MCF 10A (cell line): ENCODE results near the gene ATXN7L1. TPM values are rescaled to one million over a fixed set of nuclear protein-coding genes. Genes with fewer than 3 reads are reported as not detected.

ENCODE experiments used
- BruUV-seq: library from RNA; stranded (reverse); fragments of 400-500 nt; replicated peaks from 2 replicates; lab custom pipeline; 2021; lab: Mats Ljungman, UMichigan
- CTCF ChIA-PET: fragments of 300-600 bp; sonication (Branson Sonifier 250); formaldehyde crosslinking; extraction: SDS; loops from one replicate; lab custom pipeline; 2021; ENCODE audit warnings: antibody characterized with exemption, inconsistent platforms; lab: Yijun Ruan, JAX
- POLR2A ChIA-PET: fragments of 300-600, 350-650 bp; sonication (Branson Sonifier 250); formaldehyde crosslinking; extraction: SDS; loops from one replicate; lab custom pipeline; 2020; ENCODE audit warnings: antibody characterized with exemption, inconsistent platforms; lab: Yijun Ruan, JAX
- DNase-seq: peaks from one replicate; pipeline ENCODE4 v3.0.0-alpha.2; 2018; ENCODE audit not compliant: unreplicated experiment
- H3K27ac Mint-ChIP-seq: one replicate; pipeline ENCODE4 v1.8.0; 2022; ENCODE audit warnings: mild to moderate bottlenecking, low read depth, mixed read lengths; ENCODE audit not compliant: unreplicated experiment
- H3K27me3 Mint-ChIP-seq: one replicate; pipeline ENCODE4 v1.8.0; 2022; ENCODE audit warnings: mixed read lengths; ENCODE audit not compliant: insufficient read depth, unreplicated experiment
- H3K36me3 Mint-ChIP-seq: one replicate; pipeline ENCODE4 v1.8.0; 2022; ENCODE audit warnings: mild to moderate bottlenecking, moderate library complexity, mixed read lengths; ENCODE audit not compliant: insufficient read depth, unreplicated experiment
- H3K4me1 Mint-ChIP-seq: one replicate; pipeline ENCODE4 v1.8.0; 2022; ENCODE audit warnings: mixed read lengths; ENCODE audit not compliant: insufficient read depth, unreplicated experiment
- H3K4me3 Mint-ChIP-seq: one replicate; pipeline ENCODE4 v1.8.0; 2022; ENCODE audit warnings: mild to moderate bottlenecking, moderate library complexity, mixed read lengths; ENCODE audit not compliant: unreplicated experiment
- H3K9me3 Mint-ChIP-seq: one replicate; pipeline ENCODE4 v1.8.0; 2022; ENCODE audit warnings: mixed read lengths; ENCODE audit not compliant: unreplicated experiment
- intact Hi-C: fragments of 100-400 bp; cut with micrococcal nuclease; formaldehyde crosslinking; loops from 2 replicates; pipeline ENCODE4 v1.14.1; 2022
- total RNA-seq: library from RNA; stranded (reverse); gene quantifications from 2 replicates; pipeline ENCODE4 v1.2.3, GENCODE V29; 2022
- TF ChIP-seq, protein P1 (sequence below): fragments of 200-600 bp; IDR thresholded peaks from one replicate; pipeline ENCODE4 v1.8.0; 2022; ENCODE audit warnings: antibody characterized with exemption, mild to moderate bottlenecking; ENCODE audit not compliant: unreplicated experiment

Gene ATXN7L1
- total RNA-seq, 1 experiment from 2014 or later: 10.0 TPM

DNA sequence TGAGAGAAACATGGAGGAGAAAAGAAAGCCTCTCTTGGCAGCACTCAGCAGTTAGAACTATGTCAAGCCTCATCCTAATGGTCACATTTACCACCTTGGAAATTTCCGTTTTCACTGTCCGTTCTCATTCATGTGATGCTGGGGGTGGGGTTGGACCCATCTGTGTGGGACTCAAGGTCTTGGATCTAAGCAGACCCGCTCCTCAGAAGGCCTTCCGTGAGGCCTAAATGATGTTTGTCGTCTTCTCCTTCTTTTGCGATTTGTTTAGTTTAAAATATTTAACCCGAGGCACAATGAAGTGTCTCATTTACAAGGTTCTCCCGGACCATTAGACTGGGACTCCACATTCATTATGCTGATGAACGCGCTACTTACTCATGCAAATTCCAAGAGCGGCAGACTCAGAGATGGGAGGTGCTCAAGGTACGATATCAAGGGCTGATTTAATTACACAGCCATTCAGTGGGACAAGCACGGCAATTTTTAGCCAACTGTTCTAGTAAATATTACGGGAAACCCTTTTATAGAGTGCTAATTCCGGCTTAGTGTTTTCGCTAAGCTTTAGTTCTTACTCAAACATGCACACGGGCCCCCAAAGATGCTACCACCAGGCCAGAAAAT lies 186.0 kb downstream of the ATXN7L1 start:
- intact Hi-C loops: no loop called here
- H3K4me3 Mint-ChIP-seq: no peak overlapping the region
- ChIA-PET CTCF (no interaction called here), POLR2A (no interaction called here)
- TF ChIP-seq, protein P1, sequence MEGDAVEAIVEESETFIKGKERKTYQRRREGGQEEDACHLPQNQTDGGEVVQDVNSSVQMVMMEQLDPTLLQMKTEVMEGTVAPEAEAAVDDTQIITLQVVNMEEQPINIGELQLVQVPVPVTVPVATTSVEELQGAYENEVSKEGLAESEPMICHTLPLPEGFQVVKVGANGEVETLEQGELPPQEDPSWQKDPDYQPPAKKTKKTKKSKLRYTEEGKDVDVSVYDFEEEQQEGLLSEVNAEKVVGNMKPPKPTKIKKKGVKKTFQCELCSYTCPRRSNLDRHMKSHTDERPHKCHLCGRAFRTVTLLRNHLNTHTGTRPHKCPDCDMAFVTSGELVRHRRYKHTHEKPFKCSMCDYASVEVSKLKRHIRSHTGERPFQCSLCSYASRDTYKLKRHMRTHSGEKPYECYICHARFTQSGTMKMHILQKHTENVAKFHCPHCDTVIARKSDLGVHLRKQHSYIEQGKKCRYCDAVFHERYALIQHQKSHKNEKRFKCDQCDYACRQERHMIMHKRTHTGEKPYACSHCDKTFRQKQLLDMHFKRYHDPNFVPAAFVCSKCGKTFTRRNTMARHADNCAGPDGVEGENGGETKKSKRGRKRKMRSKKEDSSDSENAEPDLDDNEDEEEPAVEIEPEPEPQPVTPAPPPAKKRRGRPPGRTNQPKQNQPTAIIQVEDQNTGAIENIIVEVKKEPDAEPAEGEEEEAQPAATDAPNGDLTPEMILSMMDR: no peak
- no peaks in the 10 kb centered on the region for H3K36me3 Mint-ChIP-seq
- H3K27me3 Mint-ChIP-seq: no peaks in the 10 kb centered on the region
- H3K9me3 Mint-ChIP-seq: no peaks in the 10 kb centered on the region
- DNase-seq: no peak
- BruUV-seq: no TSS peak
- no peak overlapping the region for H3K27ac Mint-ChIP-seq
- H3K4me1 Mint-ChIP-seq: peaks cover 21% of the 10 kb centered on the region

DNA sequence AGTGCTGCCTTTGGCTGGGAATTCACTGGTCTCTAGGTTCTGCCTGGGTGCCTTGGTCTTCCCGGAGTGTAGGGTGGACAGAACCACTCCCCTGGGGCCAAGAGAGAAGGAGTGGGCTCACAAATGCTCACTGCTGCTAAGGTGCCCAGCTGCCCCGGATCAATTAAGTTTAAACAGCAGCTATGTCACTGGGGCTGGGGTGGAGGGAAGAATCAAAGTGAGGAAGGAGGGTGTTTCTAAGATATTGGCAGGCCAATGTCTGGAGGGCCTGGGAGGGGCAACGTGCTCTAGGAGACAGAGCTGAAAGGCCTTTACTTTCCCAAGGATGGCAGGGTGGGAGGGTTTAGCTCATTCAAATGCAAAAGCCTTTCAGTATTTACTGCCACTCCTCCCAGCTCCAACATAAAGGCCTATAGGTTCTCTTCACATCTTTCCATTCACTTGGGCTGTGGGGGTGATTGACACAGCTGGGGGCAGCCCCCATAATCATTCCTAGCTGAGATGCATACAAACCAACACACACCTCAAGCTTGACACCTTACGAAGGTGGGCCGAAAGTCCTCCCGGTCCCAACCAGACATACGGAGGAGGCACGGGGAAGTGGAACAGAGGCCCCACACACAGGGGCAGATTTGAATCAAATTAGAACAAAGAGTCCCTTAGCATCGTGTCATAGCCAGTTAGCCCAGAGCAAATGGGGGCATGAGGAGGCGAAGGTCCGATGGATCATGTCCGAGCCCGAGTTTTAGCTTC lies 187.2 kb downstream of the ATXN7L1 start:
- Mint-ChIP-seq H3K27ac (no peak overlapping the region), H3K9me3 (no peaks in the 10 kb centered on the region), H3K27me3 (no peaks in the 10 kb centered on the region), H3K4me3 (no peak overlapping the region), H3K36me3 (no peaks in the 10 kb centered on the region), H3K4me1 (peaks cover 21% of the 10 kb centered on the region)
- ChIA-PET POLR2A (no interaction called here), CTCF (interaction anchor here (0.9 kb wide), 2 partner anchors 37 to 46 kb away, joined by 3 to 6 read pairs; no protein-coding TSS in a partner anchor)
- intact Hi-C loops: no loop called here
- BruUV-seq: no TSS peak
- TF ChIP-seq, protein P1: no peak
- no peak for DNase-seq

DNA sequence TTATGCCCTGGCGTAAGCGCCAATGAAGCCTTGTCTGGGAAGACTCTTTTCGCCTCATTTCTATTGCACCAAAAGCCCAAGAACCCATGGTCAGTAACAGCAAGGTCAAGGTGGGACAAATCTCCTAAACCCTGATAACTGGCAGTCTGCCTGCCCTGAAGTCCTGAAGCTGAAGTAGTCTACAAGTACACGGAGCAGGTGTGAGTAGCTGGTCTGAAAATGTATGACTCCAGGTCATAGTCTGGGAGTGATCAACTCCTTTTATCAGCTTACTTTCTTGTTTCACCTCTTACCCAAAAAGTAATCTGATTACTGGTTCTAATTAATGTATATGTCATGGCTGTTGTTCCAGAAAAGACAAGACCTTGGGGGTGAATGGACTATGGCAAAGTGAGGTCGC lies 187.8 kb downstream of the ATXN7L1 start:
- BruUV-seq: no TSS peak
- Mint-ChIP-seq H3K27me3 (no peaks in the 10 kb centered on the region), H3K36me3 (no peaks in the 10 kb centered on the region), H3K4me3 (no peak overlapping the region), H3K4me1 (peaks cover 21% of the 10 kb centered on the region), H3K27ac (no peak overlapping the region), H3K9me3 (no peaks in the 10 kb centered on the region)
- TF ChIP-seq, protein P1: no peak
- no peak for DNase-seq
- ChIA-PET CTCF (interaction anchor here (0.9 kb wide), 2 partner anchors 37 to 46 kb away, joined by 3 to 6 read pairs; no protein-coding TSS in a partner anchor), POLR2A (no interaction called here)
- intact Hi-C loops: no loop called here

DNA sequence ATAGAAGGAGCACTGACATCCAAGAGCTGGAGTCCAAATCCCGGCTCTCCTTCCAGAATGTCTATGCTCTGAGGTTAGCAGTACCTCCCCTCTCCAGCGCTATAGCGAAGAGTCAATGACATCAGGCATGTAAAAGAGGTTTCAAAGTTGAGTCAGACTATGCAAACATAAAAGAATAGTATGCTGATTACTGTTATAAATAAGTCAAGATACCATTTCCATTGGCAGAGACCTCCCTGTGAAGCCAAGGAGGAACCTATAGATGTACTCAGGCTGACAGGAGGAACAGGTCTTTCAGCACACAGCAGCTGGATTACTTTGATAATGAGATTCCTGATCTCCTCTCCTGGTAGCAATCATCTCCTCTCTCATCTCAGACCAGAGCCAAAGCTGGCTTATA lies 191.2 kb downstream of the ATXN7L1 start:
- DNase-seq: no peak
- Mint-ChIP-seq H3K27ac (no peak overlapping the region), H3K36me3 (no peaks in the 10 kb centered on the region), H3K9me3 (no peaks in the 10 kb centered on the region), H3K27me3 (no peaks in the 10 kb centered on the region), H3K4me3 (no peak overlapping the region), H3K4me1 (peaks cover 9% of the 10 kb centered on the region)
- BruUV-seq: no TSS peak
- ChIA-PET POLR2A (no interaction called here), CTCF (interaction anchor here (0.6 to 1.0 kb wide), 3 partner anchors 11 to 154 kb away, joined by 3 read pairs; partner anchors contain the start of gene RINT1)
- TF ChIP-seq, protein P1: no peak
- intact Hi-C loops: no loop called here
